GM06990 (cell line): ENCODE measurements around the gene SOX12.

Experiments
- DNase-seq: peaks from one replicate; pipeline ENCODE4 v3.0.0-alpha.2; 2011; ENCODE audit not compliant: insufficient read length; ENCODE audit errors: extremely low read depth
- H3K27me3 ChIP-seq: replicated peaks from 2 replicates; pipeline ENCODE4 v1.6.0; 2011; ENCODE audit warnings: low read length; ENCODE audit not compliant: control insufficient read depth, insufficient read depth
- H3K36me3 ChIP-seq: 2 replicates; pipeline ENCODE4 v1.5.1; 2011; ENCODE audit warnings: low read length; ENCODE audit not compliant: control insufficient read depth, insufficient read depth
- H3K4me3 ChIP-seq: replicated peaks from 2 replicates; pipeline ENCODE4 v1.5.1; 2011; ENCODE audit warnings: low read depth, mild to moderate bottlenecking, control low read depth, low read length
- TF ChIP-seq, protein P1 (sequence below): IDR thresholded peaks from 2 replicates; pipeline ENCODE4 v1.5.1; 2011; ENCODE audit warnings: low read length, control low read depth, mild to moderate bottlenecking, inconsistent platforms; ENCODE audit not compliant: insufficient read depth, poor library complexity, severe bottlenecking

SOX12 gene

DNA sequence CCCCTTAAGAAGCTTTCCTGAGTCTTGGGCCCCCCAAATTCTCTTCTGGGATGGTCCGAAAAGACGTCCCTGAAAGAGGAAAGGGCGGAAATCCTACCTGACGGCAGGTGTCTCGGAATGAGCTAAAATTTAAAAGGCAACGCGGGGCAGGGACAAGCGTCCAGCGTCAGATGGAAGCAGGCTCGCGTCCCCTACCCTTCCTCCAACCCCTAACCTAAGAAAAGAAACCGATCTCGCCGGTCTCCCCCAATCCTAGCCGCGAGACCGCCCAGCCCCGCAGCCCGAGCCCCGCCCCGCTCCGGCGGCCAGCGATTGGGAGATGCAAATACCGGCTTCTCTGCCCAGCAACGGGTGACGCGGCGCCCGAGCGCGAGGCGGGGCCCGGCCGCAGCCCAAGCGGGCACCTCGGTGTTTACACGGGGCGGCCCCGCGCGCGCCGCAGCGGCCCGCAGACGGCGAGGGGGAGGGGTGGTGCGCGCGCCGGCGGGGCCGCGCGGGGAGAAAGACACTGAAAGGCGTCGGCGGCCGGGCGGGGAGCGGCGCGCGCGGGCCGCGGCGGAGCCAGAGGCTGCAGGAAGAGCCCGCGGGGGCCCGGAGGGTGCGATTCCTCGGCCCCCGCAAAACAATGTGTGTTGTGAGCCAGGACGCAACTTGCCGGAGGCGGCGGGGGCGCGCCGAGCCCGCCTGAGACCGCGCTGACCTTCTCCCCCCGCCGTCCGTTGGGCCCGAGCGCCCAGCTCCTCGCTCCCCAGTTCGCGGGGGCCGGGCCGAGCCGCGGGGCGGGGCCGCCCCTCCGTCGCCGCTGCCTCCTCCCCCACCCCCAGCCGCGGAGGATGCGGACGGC lies at the start of gene SOX12:
SOX12 (plus strand) TSS at position 508 of the 844 bp plus-strand sequence. CDS start 373 bp downstream, outside the sequence.
- H3K4me3 ChIP-seq, result peak within 1 kb of the TSS; percentile 67

DNA sequence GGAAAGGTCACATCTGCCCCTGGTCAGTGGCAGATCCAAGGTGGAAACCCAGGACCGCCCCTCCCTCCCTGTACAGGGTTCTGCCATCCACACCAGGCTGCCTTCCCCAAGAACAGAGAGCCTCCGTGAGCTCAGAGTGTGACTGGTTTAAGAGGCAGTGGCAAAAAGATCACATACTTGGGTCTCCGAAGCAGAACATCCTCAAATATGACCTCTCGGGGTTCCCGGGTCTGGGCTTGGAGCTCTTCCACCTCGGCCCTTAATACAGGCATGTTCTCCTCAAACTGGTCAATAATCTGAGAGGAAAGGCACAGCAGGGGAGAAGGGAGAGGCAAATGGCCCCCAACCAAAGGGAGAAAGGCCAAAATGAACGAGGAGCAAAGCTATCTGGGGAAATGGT lies 49.6 kb upstream of the SOX12 start:
- no peaks in the 10 kb centered on the region for H3K27me3 ChIP-seq
- peaks cover 6% of the 10 kb centered on the region for H3K36me3 ChIP-seq
- DNase-seq, result no peak
- no peak overlapping the region for H3K4me3 ChIP-seq
- TF ChIP-seq, protein P1, sequence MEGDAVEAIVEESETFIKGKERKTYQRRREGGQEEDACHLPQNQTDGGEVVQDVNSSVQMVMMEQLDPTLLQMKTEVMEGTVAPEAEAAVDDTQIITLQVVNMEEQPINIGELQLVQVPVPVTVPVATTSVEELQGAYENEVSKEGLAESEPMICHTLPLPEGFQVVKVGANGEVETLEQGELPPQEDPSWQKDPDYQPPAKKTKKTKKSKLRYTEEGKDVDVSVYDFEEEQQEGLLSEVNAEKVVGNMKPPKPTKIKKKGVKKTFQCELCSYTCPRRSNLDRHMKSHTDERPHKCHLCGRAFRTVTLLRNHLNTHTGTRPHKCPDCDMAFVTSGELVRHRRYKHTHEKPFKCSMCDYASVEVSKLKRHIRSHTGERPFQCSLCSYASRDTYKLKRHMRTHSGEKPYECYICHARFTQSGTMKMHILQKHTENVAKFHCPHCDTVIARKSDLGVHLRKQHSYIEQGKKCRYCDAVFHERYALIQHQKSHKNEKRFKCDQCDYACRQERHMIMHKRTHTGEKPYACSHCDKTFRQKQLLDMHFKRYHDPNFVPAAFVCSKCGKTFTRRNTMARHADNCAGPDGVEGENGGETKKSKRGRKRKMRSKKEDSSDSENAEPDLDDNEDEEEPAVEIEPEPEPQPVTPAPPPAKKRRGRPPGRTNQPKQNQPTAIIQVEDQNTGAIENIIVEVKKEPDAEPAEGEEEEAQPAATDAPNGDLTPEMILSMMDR, result no peak

More for the DNA sequence above, at the start of gene SOX12:
- peak; percentile 96 for DNase-seq
- Histone ChIP-seq H3K27me3 (no peaks in the 10 kb centered on the region), H3K36me3 (no peaks in the 10 kb centered on the region; the same call in 1 of the 2 replicates)
- TF ChIP-seq, protein P1, result no peak

DNA sequence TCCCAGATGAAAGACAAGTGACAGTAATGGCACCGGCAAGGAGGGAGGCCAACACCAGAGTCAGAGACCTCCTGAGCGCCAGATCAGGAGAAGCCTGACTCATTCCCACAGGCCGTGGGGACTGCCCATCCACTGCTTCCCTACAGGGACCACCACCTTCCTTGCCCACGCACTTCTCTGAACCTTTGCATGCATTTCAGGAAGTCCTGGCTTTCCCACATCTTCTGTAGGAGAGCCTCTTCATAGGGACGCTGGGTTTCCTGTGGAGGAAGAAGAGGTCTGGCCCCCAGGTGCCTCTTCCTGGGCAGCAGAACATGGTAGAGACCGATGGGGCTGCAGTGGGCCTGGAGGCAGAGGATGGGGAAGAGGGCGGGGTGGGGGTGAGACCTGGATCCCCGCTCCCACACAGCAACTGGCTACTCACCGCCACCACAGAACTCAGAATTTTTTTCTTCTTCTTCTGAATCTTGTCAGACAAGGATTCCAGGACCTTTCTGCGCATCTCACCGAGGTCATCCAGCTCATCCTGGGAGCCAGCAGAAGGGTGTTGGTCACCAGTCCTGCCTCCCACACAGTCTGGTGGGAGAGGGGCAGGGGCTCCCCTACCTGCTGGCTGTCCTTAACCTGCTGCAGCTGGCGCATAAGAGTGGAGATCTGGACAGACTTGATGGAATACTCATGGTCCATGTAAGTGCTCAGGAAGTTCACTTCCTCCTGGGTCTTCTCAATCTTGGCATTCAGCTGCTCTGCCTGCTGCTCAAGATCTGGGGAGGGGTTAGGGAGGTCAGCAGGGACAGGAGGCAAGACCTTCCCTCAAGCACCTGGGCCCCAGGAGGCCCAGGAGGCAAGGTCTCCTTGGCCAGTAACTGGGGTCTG lies 48.5 kb upstream of the SOX12 start:
- TF ChIP-seq, protein P1, result no peak
- no peaks in the 10 kb centered on the region for H3K27me3 ChIP-seq
- no peak overlapping the region for H3K4me3 ChIP-seq

DNA sequence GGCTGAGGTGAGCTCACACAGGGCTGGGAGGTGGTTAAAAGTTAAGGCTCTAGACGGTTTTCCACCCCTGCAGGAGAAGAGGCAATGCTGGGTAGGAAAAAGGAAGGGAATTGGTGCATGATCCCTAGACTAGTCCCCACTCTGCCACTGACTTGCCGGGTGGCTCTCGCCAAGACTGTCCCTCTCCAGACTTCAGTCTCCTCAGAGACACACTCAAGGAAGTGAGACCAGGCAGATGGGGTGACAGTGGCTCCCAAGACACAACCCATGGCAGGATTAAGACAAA lies 47.9 kb upstream of the SOX12 start:
- no peak overlapping the region for H3K4me3 ChIP-seq
- H3K36me3 ChIP-seq, result peaks cover 6% of the 10 kb centered on the region
- TF ChIP-seq, protein P1, result no peak
- H3K27me3 ChIP-seq, result no peaks in the 10 kb centered on the region
- no peak for DNase-seq

More for the DNA sequence above, 48.5 kb upstream of the SOX12 start:
- no peak for DNase-seq
- peaks cover 6% of the 10 kb centered on the region for H3K36me3 ChIP-seq

DNA sequence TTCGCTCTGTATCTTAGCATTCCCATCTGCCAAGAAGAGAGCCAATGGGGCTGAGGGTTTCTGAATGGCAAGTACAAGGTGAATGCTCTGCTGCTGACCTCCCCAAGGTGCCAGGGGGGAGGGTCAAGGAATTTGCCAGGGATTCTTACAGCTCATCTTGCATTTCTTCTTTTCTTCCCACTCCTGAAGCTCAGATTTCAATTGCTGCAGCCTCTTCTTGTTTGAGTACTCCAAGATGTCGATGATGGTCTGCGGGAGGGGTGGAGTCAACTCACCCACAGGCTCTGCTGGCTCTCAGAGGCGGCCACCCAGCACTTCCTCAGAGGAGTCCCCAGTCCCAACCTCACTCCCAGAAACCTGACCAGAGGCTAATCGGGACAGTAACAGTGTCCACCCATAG lies 47.2 kb upstream of the SOX12 start:
- H3K4me3 ChIP-seq, result no peak overlapping the region
- H3K36me3 ChIP-seq, result peaks cover 6% of the 10 kb centered on the region
- TF ChIP-seq, protein P1, result no peak
- DNase-seq, result no peak
- no peaks in the 10 kb centered on the region for H3K27me3 ChIP-seq
